HepG2 (cell line): ENCODE measurements around the gene SLC26A3. TPM values are rescaled to one million over a fixed set of nuclear protein-coding genes. Genes with fewer than 3 reads are reported as not detected.

Experiments
- BCL6 ChIP-seq: IDR thresholded peaks from 2 replicates; pipeline ENCODE4 v1.6.1; 2016; ENCODE audit warnings: missing genetic modification reagents, missing compliant biosample characterization
- DZIP1 ChIP-seq: sonication (generic); formaldehyde crosslinking; IDR thresholded peaks from 2 replicates; pipeline ENCODE4 v1.5.0; 2020; ENCODE audit warnings: mild to moderate bottlenecking, missing genetic modification reagents
- ELF1 ChIP-seq: sonication (generic); formaldehyde crosslinking; IDR thresholded peaks from 2 replicates; pipeline ENCODE4 v1.4.0; 2020; ENCODE audit warnings: missing genetic modification reagents
- FOXP1 ChIP-seq, 2 experiments: fragments of 450-650 bp in 1 of 2; IDR thresholded peaks; 2 replicates each; pipeline ENCODE4 v1.6.1; 2017 to 2018; ENCODE audit warnings: antibody characterized with exemption in 1 of 2
- HHEX ChIP-seq: IDR thresholded peaks from 2 replicates; pipeline ENCODE4 v1.6.1; 2016; ENCODE audit warnings: control low read depth
- MAFK ChIP-seq, 2 experiments: IDR thresholded peaks in 1 of 2; conservative IDR thresholded peaks in 1 of 2; 2 replicates each; pipeline ENCODE4 v1.6.1; 2011; ENCODE audit warnings: improper control_type of control experiment in 2 of 2, low read length in 2 of 2
- MBD4 ChIP-seq: IDR thresholded peaks from 2 replicates; pipeline ENCODE4 v1.6.1; 2012; ENCODE audit warnings: low read length, inconsistent platforms, borderline replicate concordance
- MED8 ChIP-seq: sonication (generic); formaldehyde crosslinking; IDR thresholded peaks from 2 replicates; pipeline ENCODE4 v1.8.1; 2023; ENCODE audit warnings: mild to moderate bottlenecking, missing genetic modification reagents; ENCODE audit not compliant: insufficient replicate concordance
- NCOR1 ChIP-seq: fragments of 200-600 bp; sonication (generic); IDR thresholded peaks from 2 replicates; pipeline ENCODE4 v1.7.0; 2017; ENCODE audit warnings: antibody characterized with exemption, low read length, borderline replicate concordance
- PHF5A ChIP-seq: IDR thresholded peaks from one replicate; pipeline ENCODE4 v1.6.1; 2018; ENCODE audit warnings: low read depth, missing genetic modification reagents; ENCODE audit not compliant: unreplicated experiment
- PHF8 ChIP-seq: sonication (generic); formaldehyde crosslinking; IDR thresholded peaks from 2 replicates; pipeline ENCODE4 v1.5.0; 2020; ENCODE audit warnings: missing genetic modification reagents
- POLR2A ChIP-seq, 2 experiments: IDR thresholded peaks; 2 replicates each; pipeline ENCODE4 v1.6.1; 2011; ENCODE audit warnings: low read depth in 2 of 2, low read length in 2 of 2, mild to moderate bottlenecking in 1 of 2, moderate library complexity in 1 of 2; ENCODE audit not compliant: insufficient read depth in 1 of 2
- RERE ChIP-seq: IDR thresholded peaks from 2 replicates; pipeline ENCODE4 v1.6.1; 2016; ENCODE audit warnings: low read depth, missing genetic modification reagents, missing compliant biosample characterization
- RFXANK ChIP-seq: IDR thresholded peaks from 2 replicates; pipeline ENCODE4 v1.6.1; 2016
- TBX2 ChIP-seq: sonication (generic); formaldehyde crosslinking; IDR thresholded peaks from 2 replicates; pipeline ENCODE4 v1.5.0; 2020; ENCODE audit warnings: missing genetic modification reagents, mild to moderate bottlenecking, borderline replicate concordance
- polyA plus RNA-seq, 8 experiments: library from polyadenylated mRNA; depleted of rRNA in 3 of 8; stranded (reverse) in 7 of 8; unstranded in 1 of 8; fragments of >200 nt; fragmentation: Illumina TruSeq in 4 of 8; extraction: Trizol in 4 of 8; gene quantifications; 2 replicates each; pipeline versions ENCODE4 v1.2.1 to v1.2.3, GENCODE V29; 2011 to 2016; ENCODE audit warnings: low read depth in 4 of 8, missing spikeins in 1 of 8, mixed read lengths in 1 of 8; ENCODE audit not compliant: insufficient read depth in 1 of 8
- total RNA-seq, 5 experiments: library from RNA; depleted of rRNA; stranded (reverse); fragments of >200 nt; fragmentation: Illumina TruSeq; extraction: Trizol; gene quantifications; 2 replicates each; pipeline ENCODE4 v1.2.3, GENCODE V29; 2016; ENCODE audit warnings: low read depth in 1 of 5
- TF ChIP-seq, protein P1 (sequence below): sonication (generic); formaldehyde crosslinking; IDR thresholded peaks from 2 replicates; pipeline ENCODE4 v1.9.0; 2022; ENCODE audit warnings: missing genetic modification reagents, mild to moderate bottlenecking, borderline replicate concordance
- TF ChIP-seq, protein P2 (sequence below): sonication (generic); formaldehyde crosslinking; IDR thresholded peaks from 2 replicates; pipeline ENCODE4 v1.4.0; 2020; ENCODE audit warnings: missing genetic modification reagents

The SLC26A3 gene
- total and polyA plus RNA-seq, 2 of the 13 experiments (the other 11 are each of a cell fraction or from before 2014, with no cell fraction given) = 0.11 to 0.30 TPM

DNA sequence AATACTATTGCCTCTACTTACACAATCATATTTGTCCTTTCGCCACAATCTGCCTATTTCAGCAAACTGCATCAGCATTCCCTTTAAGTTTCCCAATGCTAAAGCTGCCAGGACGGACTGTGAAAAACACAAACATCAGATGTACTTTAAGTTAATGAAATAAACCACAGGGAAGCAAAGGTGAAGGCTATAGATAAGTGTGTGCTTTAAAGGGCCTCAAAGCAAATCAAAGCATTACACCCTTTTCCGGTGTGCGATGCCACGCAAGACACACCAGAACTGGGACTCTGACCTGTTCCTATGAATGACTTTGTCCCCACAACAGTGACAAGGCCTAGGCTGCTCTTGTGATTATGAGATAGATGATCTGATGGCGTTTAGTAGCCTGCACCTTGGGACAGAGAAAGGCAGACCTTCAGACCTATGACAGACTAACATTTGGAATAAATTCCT, 23.4 kb downstream of the SLC26A3 start (continued):
- TF ChIP-seq MAFK (conservative IDR thresholded peaks at IDR 0.05 in 1 of 2, IDR thresholded peaks at IDR 0.05 in 1 of 2; ENCODE audit: low read length in 2 of 2) = peak; percentile 73 to 83
- peak; percentile 98 for TF ChIP-seq PHF5A
- TF ChIP-seq NCOR1 = peak; percentile 94
- TF ChIP-seq MBD4 = peak; percentile 95; the same call in 1 of the 2 replicates
- TF ChIP-seq MED8 = peak; percentile 80
- peak; percentile 70; the same call in 1 of the 2 replicates for TF ChIP-seq ELF1 (CRISPR knock-in tag)
- peak; percentile 100 for TF ChIP-seq TBX2 (CRISPR knock-in tag)
- TF ChIP-seq, protein P1, sequence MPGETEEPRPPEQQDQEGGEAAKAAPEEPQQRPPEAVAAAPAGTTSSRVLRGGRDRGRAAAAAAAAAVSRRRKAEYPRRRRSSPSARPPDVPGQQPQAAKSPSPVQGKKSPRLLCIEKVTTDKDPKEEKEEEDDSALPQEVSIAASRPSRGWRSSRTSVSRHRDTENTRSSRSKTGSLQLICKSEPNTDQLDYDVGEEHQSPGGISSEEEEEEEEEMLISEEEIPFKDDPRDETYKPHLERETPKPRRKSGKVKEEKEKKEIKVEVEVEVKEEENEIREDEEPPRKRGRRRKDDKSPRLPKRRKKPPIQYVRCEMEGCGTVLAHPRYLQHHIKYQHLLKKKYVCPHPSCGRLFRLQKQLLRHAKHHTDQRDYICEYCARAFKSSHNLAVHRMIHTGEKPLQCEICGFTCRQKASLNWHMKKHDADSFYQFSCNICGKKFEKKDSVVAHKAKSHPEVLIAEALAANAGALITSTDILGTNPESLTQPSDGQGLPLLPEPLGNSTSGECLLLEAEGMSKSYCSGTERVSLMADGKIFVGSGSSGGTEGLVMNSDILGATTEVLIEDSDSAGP (CRISPR knock-in tag) = peak; percentile 43; the same call in 1 of the 2 replicates
- no peak for TF ChIP-seq DZIP1 (CRISPR knock-in tag)
- TF ChIP-seq PHF8 (CRISPR knock-in tag) = peak; percentile 49
- TF ChIP-seq FOXP1 (IDR thresholded peaks at IDR 0.05) = peak; percentile 67; the same call in 1 of the 2 replicates
- TF ChIP-seq FOXP1 (CRISPR knock-in tag; IDR thresholded peaks at IDR 0.05) = peak; percentile 97
- peak; percentile 50; the same call in 1 of the 2 replicates for TF ChIP-seq RFXANK (CRISPR knock-in tag)
- TF ChIP-seq RERE = peak; percentile 95
- peak in 1 of 2 experiments; percentile 28; a peak in 1 of 4 replicates for TF ChIP-seq POLR2A (IDR thresholded peaks at IDR 0.05; ENCODE audit: insufficient read depth in 1 of 2, low read depth in 2 of 2, low read length in 2 of 2)
- TF ChIP-seq BCL6 (CRISPR knock-in tag) = peak; percentile 90
- TF ChIP-seq, protein P2, sequence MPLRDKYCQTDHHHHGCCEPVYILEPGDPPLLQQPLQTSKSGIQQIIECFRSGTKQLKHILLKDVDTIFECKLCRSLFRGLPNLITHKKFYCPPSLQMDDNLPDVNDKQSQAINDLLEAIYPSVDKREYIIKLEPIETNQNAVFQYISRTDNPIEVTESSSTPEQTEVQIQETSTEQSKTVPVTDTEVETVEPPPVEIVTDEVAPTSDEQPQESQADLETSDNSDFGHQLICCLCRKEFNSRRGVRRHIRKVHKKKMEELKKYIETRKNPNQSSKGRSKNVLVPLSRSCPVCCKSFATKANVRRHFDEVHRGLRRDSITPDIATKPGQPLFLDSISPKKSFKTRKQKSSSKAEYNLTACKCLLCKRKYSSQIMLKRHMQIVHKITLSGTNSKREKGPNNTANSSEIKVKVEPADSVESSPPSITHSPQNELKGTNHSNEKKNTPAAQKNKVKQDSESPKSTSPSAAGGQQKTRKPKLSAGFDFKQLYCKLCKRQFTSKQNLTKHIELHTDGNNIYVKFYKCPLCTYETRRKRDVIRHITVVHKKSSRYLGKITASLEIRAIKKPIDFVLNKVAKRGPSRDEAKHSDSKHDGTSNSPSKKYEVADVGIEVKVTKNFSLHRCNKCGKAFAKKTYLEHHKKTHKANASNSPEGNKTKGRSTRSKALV (CRISPR knock-in tag) = no peak
- peak; percentile 85 for TF ChIP-seq HHEX (CRISPR knock-in tag)
